Inferior parietal cortex (tissue), 1 donor: ENCODE results near the gene MARK1.
"Not testable (repeated sequence)": the region's sequence is repeated elsewhere in the genome, so short reads cannot be mapped to it uniquely, and the experiment has no call there.

Experiments
- DNase-seq: peaks from one replicate; pipeline ENCODE4 v3.0.0-alpha.2; 2016; ENCODE audit errors: extremely low spot score

Gene MARK1

DNA sequence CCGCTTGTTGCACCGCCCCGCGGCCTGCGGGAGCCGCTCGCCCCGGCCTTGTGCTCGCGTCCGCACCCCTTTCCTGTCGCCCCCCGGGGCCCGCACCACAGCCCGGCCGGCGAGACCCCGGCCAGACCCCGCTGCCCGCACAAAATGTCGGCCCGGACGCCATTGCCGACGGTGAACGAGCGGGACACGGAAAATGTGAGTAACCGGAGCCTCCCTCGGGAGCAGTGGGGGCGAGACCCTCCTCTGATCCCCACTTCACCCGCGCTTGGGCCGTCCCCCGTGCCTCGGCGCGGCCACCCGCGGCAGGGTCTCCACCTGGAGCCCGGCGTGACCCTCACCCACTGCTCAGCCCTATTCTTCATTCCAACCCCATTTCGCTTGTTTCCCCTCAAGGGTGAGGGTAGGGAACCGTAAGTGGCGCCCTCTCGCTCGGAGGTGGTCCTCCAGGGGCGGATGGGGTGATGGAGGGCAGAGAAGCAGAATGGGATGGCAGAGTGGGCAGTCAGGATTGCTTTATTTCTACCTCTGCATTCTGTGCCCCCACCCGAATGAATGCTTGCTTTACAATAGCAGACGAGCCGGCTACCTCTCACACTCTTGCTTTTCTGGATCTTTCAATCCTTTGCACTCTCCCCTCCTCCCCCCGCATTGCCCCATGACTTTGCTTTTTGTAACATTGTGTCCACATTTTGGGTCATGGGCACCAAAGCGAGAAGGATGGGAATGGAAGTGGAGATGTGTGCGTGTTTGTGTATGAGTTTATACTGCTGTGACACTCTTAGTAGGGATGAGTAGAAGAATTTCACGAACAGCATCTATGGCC, 954 bp downstream of the MARK1 start:
- no peak for DNase-seq

DNA sequence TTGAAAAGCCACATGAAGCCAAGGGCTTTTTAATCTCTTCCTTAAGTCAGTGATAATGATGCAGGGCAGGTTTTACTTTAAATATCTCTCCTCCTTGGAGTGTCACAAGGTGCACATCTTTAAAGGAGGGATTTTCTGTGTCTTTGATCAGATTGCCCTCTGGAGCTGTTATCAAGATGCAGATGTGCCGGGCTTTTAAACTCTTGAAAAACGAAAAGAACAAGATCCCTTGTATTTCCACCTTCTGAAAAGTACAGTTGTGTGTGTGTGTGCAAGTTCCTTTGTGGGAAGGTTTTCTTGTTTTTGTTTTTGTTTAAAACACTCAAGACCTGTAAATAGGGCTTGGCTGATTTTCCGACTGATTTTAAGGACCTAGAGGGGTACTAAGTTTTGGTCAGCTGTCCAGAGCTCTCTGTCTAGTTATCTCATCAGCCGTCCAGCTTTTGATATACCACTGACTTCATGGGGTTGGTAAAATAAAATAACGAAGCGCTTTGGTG, 1.6 kb downstream of the MARK1 start:
- no peak for DNase-seq

- no peak for DNase-seq
Measured at GRCh38 chr1:220533504-220534109, 5.7 kb downstream of the MARK1 start.

DNA sequence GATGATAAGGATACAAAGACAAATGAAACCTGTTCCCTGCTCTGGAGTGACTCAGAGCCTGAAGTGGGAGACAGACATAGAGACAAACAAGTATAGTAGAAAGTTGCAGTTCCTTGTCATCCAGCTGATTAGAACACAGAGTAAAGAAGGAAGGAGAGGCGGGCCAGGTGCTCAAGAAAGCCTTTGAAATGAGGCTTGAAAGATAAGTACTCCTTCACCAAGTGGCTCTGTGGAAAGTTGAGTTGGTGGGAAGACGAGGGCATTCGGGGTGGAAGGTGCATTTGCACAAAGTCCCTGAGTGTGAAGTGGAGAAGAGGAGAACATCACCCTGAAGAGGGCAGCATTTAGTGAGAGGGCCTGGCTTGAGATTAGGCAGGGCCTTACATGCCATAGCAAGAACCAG, 17.0 kb downstream of the MARK1 start:
- DNase-seq: no peak

DNA sequence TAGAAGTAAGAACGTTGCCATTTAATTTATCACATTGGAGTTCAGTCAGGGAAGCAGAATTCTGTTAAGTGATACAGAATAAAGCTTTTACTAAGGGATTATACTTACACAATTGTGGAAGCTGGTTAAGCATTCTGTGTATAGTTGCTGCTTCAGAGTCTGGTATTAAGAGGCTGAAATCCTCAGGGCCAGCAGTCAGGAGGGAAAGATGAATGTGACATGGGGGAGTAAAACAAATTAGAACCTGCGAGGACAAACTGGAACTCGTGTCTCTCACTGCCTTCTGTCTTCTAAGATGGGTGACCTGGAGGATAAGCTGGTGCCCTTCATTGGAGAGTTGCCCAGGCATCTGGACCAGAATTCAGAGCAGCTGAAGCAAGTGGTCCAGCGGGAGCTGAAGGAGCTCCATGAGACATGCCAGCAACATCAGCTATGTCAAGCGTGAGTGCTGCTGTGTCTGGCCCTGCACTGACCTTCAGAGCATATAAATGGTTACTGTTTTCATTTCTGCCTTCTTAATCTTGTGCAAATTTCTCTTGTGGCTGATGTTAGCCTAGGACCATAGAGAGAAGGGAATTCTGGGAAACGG, 23.0 kb downstream of the MARK1 start:
- DNase-seq: no peak

DNA sequence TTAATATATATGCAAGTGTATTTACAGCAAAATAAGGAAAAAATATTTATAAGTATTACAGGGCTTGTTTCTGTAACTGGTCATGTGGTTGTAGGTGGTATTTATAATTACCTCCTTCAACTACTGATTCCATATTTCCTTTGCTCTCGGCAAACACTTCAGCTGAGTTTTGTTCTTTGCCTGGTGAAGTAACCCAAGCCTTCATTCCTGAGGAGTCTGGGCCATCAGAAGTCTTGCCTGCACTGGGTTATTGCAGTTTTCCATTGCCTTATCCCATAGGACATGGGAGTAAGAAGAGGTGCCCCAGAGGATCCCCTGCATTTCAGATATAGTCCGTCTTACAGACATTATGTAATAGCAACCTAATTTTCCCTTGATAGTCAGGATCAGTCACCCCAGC, 23.8 kb downstream of the MARK1 start:
- no peak for DNase-seq

- DNase-seq: no peak
Measured at GRCh38 chr1:220552672-220553260, 24.8 kb downstream of the MARK1 start.

DNA sequence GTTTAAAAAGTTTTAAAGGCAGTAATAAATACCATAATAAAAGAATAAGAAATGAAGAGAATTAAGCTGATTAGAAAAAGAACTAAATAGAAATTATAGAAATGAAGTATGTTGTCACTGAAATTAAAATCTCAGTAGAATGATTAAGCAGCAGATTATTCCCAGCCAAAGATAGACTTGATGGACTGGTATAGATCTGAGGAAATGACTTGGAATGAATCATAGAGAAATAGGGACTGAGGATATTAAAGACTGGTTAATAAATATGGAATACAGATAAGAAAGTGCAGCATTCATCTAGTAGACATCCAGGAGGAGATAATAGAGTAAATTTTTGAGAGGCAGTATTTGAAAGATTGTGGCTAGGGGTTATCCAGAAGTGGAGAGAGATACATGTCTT, 28.7 kb downstream of the MARK1 start:
- no peak for DNase-seq

DNA sequence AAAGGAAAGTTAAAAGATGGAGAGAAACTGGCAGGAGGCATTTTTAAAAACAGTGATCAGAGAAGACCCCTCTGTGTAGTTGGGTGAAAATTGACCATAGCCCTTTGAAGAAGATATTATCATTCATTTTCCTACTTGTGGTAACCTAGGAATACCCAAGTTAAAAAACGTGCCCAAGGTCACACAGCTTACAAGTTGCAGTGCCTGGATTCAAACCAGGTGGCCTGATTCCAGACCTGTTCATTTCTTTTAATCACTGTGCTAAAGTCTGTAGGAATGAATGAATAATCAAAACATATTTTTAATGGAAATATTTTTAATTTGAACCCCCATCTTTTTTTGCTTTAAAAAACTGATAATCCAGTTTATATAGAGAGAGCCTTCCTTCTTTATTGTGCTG, 35.6 kb downstream of the MARK1 start:
- DNase-seq: no peak

DNA sequence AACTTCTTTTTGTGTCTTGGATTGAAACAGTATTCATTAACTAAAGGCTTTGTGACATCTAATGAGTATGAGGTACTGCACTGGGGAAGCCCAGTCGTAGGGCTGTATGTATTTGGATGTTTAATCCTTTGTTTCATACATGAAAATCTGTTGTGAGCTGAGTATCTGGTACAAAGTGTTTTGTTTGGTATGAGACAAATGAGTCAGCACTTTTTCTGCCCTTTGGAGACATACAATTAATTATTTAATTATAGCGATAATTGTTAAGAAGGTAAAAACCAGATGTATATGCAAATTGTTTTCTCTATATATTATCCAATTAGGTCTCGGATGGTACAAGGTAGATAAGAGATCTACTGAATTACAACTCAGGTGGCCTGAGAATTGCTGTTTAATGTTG, 36.3 kb downstream of the MARK1 start:
- DNase-seq: no peak

DNA sequence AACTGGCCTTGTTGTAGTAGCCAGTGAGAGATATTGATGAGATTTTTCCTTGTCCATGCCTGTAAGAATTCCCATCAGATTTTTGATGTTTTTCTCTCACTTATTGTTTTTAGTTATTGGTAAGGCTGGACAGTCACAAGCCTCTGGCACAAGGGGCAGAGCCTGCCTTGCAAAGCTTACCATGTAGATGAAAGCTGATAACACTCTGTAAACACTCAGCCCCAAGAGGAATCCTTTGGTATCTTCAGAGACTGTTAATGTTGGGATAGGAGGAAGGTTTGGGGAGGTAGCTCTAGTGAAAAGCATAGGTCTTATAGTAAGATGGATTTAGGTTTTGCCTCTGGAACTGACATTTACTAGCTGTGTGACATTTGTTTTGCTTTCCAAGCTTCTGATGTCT, 37.7 kb downstream of the MARK1 start:
- DNase-seq: no peak

- DNase-seq: no peak
Measured at GRCh38 chr1:220566869-220567268, 38.9 kb downstream of the MARK1 start.

GRCh38 chr1:220572416-220572815, 44.5 kb downstream of the MARK1 start:
- DNase-seq: no peak

DNA sequence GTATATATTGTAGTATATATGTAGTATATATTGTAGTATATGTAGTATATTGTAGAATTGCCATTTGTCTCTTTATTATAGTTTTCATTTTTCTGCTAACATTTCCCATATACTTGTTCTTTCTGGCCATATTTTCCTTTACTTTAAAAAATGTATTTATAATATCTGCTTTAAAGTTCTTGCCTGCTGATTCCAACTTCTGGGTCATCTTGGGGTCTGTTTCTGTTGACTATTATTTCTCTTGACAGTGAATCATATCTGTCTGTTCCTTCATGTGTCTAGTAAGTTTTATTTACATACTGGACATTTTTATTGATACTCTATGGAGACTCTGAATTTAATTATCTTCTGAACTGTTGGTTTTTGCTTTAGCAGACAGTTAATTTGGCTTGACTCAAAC, 45.9 kb downstream of the MARK1 start:
- no peak for DNase-seq

DNA sequence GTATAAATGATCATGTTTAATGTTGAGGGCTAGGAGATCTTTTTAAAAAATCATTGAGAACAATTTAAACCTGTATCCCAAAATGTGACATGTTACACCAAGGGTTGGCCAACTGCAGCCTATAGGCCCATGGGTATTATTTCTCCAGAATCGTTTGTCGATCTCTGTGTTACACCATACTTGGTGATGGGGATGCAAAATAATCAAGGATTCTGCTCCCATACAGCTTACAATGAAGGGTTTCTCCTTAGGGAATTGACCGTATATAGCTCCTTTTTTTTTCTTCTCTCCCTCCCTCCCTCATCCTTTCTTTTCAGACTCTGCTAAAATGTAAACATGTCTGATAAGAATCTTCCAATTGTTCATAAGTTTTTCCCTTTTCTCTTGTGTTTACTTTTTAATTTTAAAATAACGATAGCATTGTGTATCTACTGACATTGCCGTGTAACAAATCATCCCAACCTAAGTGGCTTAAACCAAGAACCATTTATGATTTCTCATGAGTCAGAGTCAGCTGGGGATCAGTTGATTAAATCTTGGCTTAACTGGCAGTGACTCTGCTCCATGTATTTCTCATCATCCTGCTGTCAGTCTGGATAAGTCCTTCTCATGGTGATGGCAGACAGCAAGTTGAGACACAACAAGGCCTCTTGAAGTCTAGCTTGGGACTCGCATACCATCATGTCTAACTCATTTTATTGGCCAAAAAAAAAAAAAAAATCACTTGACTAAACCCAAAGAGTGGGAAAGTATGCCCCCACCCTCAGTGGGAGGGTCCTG, 48.0 kb downstream of the MARK1 start:
- no peak for DNase-seq

DNA sequence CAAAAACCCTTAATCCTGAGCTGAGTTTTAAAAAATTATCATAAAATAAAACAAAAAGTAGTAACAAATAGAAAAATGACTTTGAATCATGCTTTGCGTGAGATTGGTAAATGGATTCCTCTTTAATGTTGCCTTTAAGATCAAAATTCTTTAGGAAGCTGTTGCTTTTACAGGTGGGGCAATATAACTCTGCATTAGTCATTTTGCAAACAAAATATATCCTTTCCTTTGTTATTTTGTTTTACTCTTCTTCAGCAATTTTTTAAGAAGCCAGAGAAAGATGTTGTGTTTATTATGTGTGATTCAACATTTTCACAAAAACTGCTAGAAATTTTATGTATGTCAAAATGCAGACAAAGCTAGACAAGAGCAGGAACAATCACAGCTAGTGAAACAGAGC, 50.0 kb downstream of the MARK1 start:
- no peak for DNase-seq

DNA sequence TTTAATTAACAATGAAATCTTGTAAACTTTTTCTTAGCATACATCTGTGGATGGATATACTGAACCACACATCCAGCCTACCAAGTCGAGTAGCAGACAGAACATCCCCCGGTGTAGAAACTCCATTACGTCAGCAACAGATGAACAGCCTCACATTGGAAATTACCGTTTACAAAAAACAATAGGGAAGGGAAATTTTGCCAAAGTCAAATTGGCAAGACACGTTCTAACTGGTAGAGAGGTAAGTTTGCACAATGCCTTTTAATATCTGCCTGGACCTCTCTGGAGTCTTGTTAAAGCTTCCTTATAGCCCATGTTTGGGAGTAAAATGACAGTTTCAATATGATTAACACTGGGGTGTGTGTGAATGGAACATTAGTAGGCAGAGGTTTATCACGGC, 51.4 kb downstream of the MARK1 start:
- DNase-seq: no peak

GRCh38 chr1:220592714-220593113, 64.8 kb downstream of the MARK1 start:
- no peak for DNase-seq

DNA sequence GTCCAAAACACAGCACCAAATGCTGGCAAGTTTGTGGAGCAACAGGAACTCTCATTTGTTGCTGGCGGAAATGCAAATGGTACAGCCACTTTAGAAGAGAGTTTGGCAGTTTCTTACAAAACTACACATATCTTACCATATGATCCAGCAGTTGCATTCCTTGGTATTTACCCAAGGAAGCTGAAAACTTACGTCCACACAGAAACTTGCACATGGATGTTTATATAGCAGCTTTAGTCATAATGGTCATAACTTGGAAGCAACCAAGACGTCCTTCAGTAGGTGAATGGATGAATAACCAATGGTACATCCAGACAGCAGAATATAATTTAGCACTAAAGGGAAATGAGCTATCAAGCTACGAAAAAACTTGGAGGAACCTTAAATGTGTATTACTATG, 66.4 kb downstream of the MARK1 start:
- DNase-seq: no peak

GRCh38 chr1:220595179-220595578, 67.2 kb downstream of the MARK1 start:
- DNase-seq: no peak

DNA sequence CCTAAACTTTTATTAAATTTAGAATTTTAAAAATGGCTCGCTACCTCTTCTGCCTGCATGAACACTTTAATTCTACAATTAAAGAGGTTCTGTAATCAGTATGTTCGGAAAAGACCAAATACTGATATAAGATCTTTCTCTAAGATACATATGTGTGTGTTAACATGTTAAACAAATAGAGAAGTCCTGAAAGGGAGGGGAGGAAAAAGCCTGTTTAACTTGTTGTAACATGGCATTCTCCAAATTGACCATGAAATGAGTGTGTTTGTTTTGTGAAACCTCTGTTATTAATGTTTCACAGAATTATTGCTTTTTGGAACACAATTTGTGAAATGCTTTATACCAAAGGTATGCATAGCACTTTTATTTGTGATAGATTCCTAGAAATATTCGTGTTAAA, 77.0 kb downstream of the MARK1 start:
- no peak for DNase-seq

DNA sequence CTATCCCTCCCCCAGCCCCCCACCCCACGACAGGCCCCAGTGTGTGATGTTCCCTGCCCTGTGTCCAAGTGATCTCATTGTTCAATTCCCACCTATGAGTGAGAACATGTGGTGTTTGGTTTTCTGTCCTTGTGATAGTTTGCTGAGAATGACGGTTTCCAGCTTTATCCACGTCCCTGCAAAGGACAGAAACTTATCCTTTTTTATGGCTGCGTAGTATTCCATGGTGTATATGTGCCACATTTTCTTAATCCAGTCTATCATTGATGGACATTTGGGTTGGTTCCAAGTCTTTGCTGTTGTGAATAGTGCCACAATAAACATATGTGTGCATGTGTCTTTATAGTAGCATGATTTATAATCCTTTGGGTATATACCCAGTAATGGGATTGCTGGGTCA, 77.7 kb downstream of the MARK1 start:
- DNase-seq: not testable (repeated sequence)
